GM23338 (cell line): ENCODE data around the gene TOP2A. TPM values are rescaled to one million over a fixed set of nuclear protein-coding genes. Genes with fewer than 3 reads are reported as not detected.

Experiments used
- ATAC-seq: fragments of 200-7000 bp; cut with Tn5 transposase; 3 replicates; pipeline ENCODE4 v1.9.1; 2020
- DNase-seq: peaks from one replicate; pipeline ENCODE4 v3.0.0-alpha.2; 2015; ENCODE audit warnings: low spot score
- H2AFZ ChIP-seq: fragments of 200-600 bp; sonication (generic); 2 replicates; pipeline ENCODE4 v1.8.0; 2016; ENCODE audit warnings: antibody characterized with exemption, mild to moderate bottlenecking, moderate library complexity
- H3F3A ChIP-seq: fragments of 200-600 bp; sonication (generic); replicated peaks from 2 replicates; pipeline ENCODE4 v1.8.0; 2017; ENCODE audit warnings: antibody characterized with exemption, mixed run types, low read depth
- H3K27ac ChIP-seq: fragments of 200-600 bp; sonication (generic); 2 replicates; pipeline ENCODE4 v1.6.1; 2016; ENCODE audit warnings: low read depth
- H3K27me3 ChIP-seq: fragments of 200-600 bp; sonication (generic); 2 replicates; pipeline ENCODE4 v1.8.0; 2016; ENCODE audit warnings: mild to moderate bottlenecking, mixed run types, moderate library complexity; ENCODE audit not compliant: insufficient read depth
- H3K36me3 ChIP-seq: fragments of 200-600 bp; sonication (generic); 2 replicates; pipeline ENCODE4 v1.8.0; 2016; ENCODE audit warnings: mild to moderate bottlenecking; ENCODE audit not compliant: insufficient read depth
- H3K4me1 ChIP-seq: fragments of 200-600 bp; sonication (generic); 2 replicates; pipeline ENCODE4 v1.8.0; 2016; ENCODE audit warnings: mild to moderate bottlenecking, moderate library complexity; ENCODE audit not compliant: insufficient read depth
- H3K4me2 ChIP-seq: fragments of 200-600 bp; sonication (generic); 2 replicates; pipeline ENCODE4 v1.7.1; 2017; ENCODE audit warnings: mixed run types
- H3K4me3 ChIP-seq: fragments of 200-600 bp; sonication (generic); 2 replicates; pipeline ENCODE4 v1.6.1; 2016; ENCODE audit warnings: mixed run types
- H3K79me2 ChIP-seq: fragments of 200-600 bp; sonication (generic); replicated peaks from 2 replicates; pipeline ENCODE4 v1.8.0; 2017; ENCODE audit warnings: mild to moderate bottlenecking; ENCODE audit not compliant: insufficient read depth
- H3K9me2 ChIP-seq: fragments of 200-600 bp; sonication (generic); 2 replicates; pipeline ENCODE4 v1.8.0; 2017; ENCODE audit not compliant: insufficient read depth
- H4K20me1 ChIP-seq: fragments of 200-600 bp; sonication (generic); replicated peaks from 2 replicates; pipeline ENCODE4 v1.8.0; 2017; ENCODE audit warnings: mild to moderate bottlenecking; ENCODE audit not compliant: insufficient read depth
- H3K27ac Mint-ChIP-seq: 2 replicates; pipeline ENCODE4 v1.8.0; 2020; ENCODE audit warnings: inconsistent platforms, mild to moderate bottlenecking, moderate library complexity, mixed read lengths
- H3K27me3 Mint-ChIP-seq: 3 replicates; pipeline ENCODE4 v1.8.0; 2022; ENCODE audit warnings: low read depth, mild to moderate bottlenecking, moderate library complexity, mixed read lengths, inconsistent platforms; ENCODE audit not compliant: insufficient read depth, poor library complexity
- H3K36me3 Mint-ChIP-seq: 3 replicates; pipeline ENCODE4 v1.8.0; 2021; ENCODE audit warnings: low read depth, mild to moderate bottlenecking, inconsistent platforms, moderate library complexity, mixed read lengths
- H3K4me1 Mint-ChIP-seq: 3 replicates; pipeline ENCODE4 v1.8.0; 2020; ENCODE audit warnings: mild to moderate bottlenecking, inconsistent platforms, mixed read lengths
- H3K4me3 Mint-ChIP-seq: 3 replicates; pipeline ENCODE4 v1.8.0; 2021; ENCODE audit warnings: moderate library complexity, mild to moderate bottlenecking, inconsistent platforms, mixed read lengths
- H3K9me3 Mint-ChIP-seq: 3 replicates; pipeline ENCODE4 v1.8.0; 2020; ENCODE audit warnings: moderate library complexity, mild to moderate bottlenecking, inconsistent platforms, mixed read lengths
- CREB1 ChIP-seq: fragments of 250-450 bp; sonication (Bioruptor Pico); IDR thresholded peaks from 2 replicates; pipeline ENCODE4 v1.5.0; 2020; ENCODE audit warnings: low read depth, mild to moderate bottlenecking, moderate library complexity
- EZH2 ChIP-seq: fragments of 200-600 bp; sonication (generic); IDR thresholded peaks from one replicate; pipeline ENCODE4 v1.8.0; 2017; ENCODE audit warnings: antibody characterized with exemption, mild to moderate bottlenecking, low read depth; ENCODE audit not compliant: unreplicated experiment
- EZH2phosphoT487 ChIP-seq: fragments of 200-600 bp; sonication (generic); IDR thresholded peaks from one replicate; pipeline ENCODE4 v1.8.1; 2018; ENCODE audit warnings: antibody characterized with exemption; ENCODE audit not compliant: unreplicated experiment
- POLR2AphosphoS5 ChIP-seq: IDR thresholded peaks from 2 replicates; pipeline ENCODE4 v1.6.1; 2016; ENCODE audit warnings: antibody characterized with exemption, low read depth
- ZNF114 ChIP-seq: fragments of 250-450 bp; sonication (Bioruptor Pico); IDR thresholded peaks from 2 replicates; pipeline ENCODE4 v1.5.0; 2020; ENCODE audit warnings: mild to moderate bottlenecking, moderate library complexity
- polyA plus RNA-seq: library from polyadenylated mRNA; unstranded; fragments of >200 nt; fragmentation: Nextera tagmentation; extraction: Ambion mirVana; gene quantifications from 2 replicates; pipeline ENCODE4 v1.2.1, GENCODE V29; 2016
- total RNA-seq: library from RNA; depleted of rRNA; stranded (reverse); fragments of >200 nt; shearing (Covaris generic); gene quantifications from 2 replicates; pipeline ENCODE4 v1.2.3, GENCODE V29; 2014
- TF ChIP-seq, protein P1 (sequence below): fragments of 250-450 bp; sonication (Bioruptor Pico); IDR thresholded peaks from 2 replicates; pipeline ENCODE4 v1.5.0; 2020; ENCODE audit warnings: mild to moderate bottlenecking, moderate library complexity
- TF ChIP-seq, protein P2 (sequence below): IDR thresholded peaks from 2 replicates; pipeline ENCODE4 v1.6.1; 2016; ENCODE audit warnings: antibody characterized with exemption

TOP2A gene
- total and polyA plus RNA-seq, 2 experiments from 2014 or later, result 263 to 442 TPM

GRCh38 chr17:40412880-40413279 is 4.8 kb downstream of the TOP2A start (continued):
- TF ChIP-seq, protein P1, sequence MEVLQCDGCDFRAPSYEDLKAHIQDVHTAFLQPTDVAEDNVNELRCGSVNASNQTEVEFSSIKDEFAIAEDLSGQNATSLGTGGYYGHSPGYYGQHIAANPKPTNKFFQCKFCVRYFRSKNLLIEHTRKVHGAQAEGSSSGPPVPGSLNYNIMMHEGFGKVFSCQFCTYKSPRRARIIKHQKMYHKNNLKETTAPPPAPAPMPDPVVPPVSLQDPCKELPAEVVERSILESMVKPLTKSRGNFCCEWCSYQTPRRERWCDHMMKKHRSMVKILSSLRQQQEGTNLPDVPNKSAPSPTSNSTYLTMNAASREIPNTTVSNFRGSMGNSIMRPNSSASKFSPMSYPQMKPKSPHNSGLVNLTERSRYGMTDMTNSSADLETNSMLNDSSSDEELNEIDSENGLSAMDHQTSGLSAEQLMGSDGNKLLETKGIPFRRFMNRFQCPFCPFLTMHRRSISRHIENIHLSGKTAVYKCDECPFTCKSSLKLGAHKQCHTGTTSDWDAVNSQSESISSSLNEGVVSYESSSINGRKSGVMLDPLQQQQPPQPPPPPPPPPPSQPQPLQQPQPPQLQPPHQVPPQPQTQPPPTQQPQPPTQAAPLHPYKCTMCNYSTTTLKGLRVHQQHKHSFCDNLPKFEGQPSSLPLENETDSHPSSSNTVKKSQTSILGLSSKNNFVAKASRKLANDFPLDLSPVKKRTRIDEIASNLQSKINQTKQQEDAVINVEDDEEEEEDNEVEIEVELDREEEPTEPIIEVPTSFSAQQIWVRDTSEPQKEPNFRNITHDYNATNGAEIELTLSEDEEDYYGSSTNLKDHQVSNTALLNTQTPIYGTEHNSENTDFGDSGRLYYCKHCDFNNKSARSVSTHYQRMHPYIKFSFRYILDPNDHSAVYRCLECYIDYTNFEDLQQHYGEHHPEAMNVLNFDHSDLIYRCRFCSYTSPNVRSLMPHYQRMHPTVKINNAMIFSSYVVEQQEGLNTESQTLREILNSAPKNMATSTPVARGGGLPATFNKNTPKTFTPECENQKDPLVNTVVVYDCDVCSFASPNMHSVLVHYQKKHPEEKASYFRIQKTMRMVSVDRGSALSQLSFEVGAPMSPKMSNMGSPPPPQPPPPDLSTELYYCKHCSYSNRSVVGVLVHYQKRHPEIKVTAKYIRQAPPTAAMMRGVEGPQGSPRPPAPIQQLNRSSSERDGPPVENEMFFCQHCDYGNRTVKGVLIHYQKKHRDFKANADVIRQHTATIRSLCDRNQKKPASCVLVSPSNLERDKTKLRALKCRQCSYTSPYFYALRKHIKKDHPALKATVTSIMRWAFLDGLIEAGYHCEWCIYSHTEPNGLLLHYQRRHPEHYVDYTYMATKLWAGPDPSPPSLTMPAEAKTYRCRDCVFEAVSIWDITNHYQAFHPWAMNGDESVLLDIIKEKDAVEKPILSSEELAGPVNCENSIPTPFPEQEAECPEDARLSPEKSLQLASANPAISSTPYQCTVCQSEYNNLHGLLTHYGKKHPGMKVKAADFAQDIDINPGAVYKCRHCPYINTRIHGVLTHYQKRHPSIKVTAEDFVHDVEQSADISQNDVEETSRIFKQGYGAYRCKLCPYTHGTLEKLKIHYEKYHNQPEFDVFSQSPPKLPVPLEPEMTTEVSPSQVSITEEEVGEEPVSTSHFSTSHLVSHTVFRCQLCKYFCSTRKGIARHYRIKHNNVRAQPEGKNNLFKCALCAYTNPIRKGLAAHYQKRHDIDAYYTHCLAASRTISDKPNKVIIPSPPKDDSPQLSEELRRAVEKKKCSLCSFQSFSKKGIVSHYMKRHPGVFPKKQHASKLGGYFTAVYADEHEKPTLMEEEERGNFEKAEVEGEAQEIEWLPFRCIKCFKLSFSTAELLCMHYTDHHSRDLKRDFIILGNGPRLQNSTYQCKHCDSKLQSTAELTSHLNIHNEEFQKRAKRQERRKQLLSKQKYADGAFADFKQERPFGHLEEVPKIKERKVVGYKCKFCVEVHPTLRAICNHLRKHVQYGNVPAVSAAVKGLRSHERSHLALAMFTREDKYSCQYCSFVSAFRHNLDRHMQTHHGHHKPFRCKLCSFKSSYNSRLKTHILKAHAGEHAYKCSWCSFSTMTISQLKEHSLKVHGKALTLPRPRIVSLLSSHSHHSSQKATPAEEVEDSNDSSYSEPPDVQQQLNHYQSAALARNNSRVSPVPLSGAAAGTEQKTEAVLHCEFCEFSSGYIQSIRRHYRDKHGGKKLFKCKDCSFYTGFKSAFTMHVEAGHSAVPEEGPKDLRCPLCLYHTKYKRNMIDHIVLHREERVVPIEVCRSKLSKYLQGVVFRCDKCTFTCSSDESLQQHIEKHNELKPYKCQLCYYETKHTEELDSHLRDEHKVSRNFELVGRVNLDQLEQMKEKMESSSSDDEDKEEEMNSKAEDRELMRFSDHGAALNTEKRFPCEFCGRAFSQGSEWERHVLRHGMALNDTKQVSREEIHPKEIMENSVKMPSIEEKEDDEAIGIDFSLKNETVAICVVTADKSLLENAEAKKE, result no peak
- TF ChIP-seq ZNF114 (CRISPR knock-in tag), result no peak
- no peak for TF ChIP-seq EZH2
- TF ChIP-seq EZH2phosphoT487, result no peak

DNA sequence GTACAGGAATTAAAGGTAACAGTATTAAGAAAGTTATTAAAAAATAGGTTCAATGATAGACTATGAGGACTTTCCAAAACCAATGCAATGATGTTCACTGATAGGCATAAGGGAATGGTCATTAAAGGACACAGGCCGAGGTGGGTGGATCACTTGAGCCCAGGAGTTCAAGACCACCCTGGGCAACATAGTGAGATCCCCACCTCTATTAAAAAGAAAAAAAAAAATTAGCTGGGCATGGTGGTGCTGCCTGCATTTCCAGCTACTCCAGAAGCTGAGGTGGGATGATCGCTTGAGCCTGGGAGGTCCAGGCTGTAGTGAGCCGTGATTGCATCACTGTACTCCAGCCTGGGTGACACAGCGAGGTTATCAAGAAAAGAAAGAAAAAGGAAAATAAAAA is 5.9 kb downstream of the TOP2A start:
- Histone ChIP-seq H3K4me1 (peaks cover 36% of the 10 kb centered on the region), H3K27ac (peak overlapping the region; percentile 81), H3K9me2 (no peaks in the 10 kb centered on the region), H3F3A (peaks cover 12% of the 10 kb centered on the region; the same call in 1 of the 2 replicates), H3K27me3 (no peaks in the 10 kb centered on the region), H2AFZ (no peak overlapping the region), H4K20me1 (no peaks in the 10 kb centered on the region; the same call in none of the 2 replicates), H3K4me3 (no peak overlapping the region), H3K4me2 (peak overlapping the region; percentile 36; the same call in 1 of the 2 replicates), H3K79me2 (peaks cover 25% of the 10 kb centered on the region), H3K36me3 (peaks cover 67% of the 10 kb centered on the region)
- TF ChIP-seq CREB1 (no peak), POLR2AphosphoS5 (no peak)
- TF ChIP-seq, protein P2, sequence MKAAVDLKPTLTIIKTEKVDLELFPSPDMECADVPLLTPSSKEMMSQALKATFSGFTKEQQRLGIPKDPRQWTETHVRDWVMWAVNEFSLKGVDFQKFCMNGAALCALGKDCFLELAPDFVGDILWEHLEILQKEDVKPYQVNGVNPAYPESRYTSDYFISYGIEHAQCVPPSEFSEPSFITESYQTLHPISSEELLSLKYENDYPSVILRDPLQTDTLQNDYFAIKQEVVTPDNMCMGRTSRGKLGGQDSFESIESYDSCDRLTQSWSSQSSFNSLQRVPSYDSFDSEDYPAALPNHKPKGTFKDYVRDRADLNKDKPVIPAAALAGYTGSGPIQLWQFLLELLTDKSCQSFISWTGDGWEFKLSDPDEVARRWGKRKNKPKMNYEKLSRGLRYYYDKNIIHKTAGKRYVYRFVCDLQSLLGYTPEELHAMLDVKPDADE, result no peak
- ATAC-seq (no peak), DNase-seq (no peak)
- H3K36me3 Mint-ChIP-seq, result peaks cover 95% of the 10 kb centered on the region
- no peak overlapping the region; the same call in 2 of the 3 replicates for H3K4me3 Mint-ChIP-seq
- H3K27me3 Mint-ChIP-seq, result peaks cover 6% of the 10 kb centered on the region
- H3K4me1 Mint-ChIP-seq, result peaks cover 46% of the 10 kb centered on the region
- peak overlapping the region; percentile 78 for H3K27ac Mint-ChIP-seq
- H3K9me3 Mint-ChIP-seq, result no peaks in the 10 kb centered on the region
